GM21529 (cell line): Measurements from ENCODE around the gene TMBIM4.

ENCODE experiments used
- ATAC-seq: cut with Tn5 transposase; IDR thresholded peaks from one replicate; pipeline ENCODE4 v1.9.1; 2021; ENCODE audit not compliant: unreplicated experiment

TMBIM4 gene

DNA sequence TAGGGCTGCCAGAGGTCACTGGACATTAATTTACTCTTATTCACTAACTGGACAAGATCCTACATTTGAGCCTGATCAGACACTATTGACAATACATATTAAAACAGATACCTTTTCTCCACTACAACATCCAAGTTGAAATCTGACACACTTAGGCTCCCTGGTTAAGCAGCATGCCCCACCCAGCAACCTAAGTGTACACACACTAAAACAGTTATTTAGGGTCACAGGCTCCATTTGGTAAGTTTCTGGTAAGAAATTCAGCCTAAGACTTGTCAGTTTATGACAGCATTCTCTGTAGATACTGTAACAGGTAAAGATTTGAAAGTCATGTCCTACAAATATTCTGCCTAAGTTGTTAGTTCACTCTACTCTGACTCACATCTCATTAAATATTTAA lies 27.0 kb downstream of the TMBIM4 start:
- no peak for ATAC-seq

GRCh38 chr12:66141299-66141698 lies 28.5 kb downstream of the TMBIM4 start:
- no peak for ATAC-seq

GRCh38 chr12:66140731-66141130 lies 29.1 kb downstream of the TMBIM4 start:
- no peak for ATAC-seq

- ATAC-seq, result no peak
These were observed 30.5 kb downstream of the TMBIM4 start for GRCh38 chr12:66139328-66139727.

DNA sequence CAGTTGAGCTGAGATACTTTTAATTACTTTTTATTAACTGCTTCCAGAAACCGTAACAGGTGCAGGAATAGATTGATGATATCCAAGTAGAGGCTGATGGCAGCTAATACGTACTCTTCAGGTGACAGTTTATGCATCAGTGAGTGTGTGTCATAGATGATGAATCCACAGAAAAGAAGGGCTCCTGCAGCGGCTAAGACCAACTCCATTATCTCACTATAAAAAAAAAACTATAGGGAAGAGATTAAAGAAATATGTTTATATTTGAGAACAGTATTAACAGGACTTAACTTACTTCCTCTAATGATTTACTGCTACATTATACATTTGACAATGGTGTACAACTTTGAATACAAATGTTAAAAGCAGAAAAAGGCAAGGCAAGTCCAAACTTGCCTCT lies 31.9 kb downstream of the TMBIM4 start:
- ATAC-seq, result no peak

- no peak for ATAC-seq
These were observed 37.4 kb downstream of the TMBIM4 start for GRCh38 chr12:66132408-66132807.

DNA sequence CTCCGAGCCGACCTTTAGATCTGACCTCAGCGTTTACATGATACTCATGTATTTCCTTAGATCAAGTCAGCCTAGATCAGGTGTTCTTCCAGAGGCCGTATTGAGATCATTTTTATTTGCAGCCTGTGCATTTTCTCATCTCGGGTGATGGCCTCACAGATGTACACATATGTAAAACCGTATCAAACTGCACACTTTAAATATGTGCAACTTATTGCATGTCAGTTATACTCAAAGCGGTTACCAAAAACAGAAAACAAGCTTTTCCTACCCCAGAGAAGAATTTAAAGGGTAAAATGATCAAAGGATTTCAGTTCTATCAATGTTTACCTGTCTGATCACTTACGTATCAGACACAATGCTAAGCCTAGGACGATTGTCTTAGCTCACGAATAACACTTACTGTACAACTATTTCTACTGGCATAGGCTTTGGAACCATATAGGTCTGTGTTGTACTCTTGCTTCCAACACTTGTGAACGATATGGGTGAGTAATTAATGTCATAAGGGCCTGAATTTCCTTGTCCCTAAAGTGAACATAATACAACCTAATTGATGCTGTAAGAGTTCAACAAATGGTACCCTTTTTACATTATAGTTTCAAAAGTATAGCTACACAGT lies 38.6 kb downstream of the TMBIM4 start:
- peak; percentile 2 for ATAC-seq

DNA sequence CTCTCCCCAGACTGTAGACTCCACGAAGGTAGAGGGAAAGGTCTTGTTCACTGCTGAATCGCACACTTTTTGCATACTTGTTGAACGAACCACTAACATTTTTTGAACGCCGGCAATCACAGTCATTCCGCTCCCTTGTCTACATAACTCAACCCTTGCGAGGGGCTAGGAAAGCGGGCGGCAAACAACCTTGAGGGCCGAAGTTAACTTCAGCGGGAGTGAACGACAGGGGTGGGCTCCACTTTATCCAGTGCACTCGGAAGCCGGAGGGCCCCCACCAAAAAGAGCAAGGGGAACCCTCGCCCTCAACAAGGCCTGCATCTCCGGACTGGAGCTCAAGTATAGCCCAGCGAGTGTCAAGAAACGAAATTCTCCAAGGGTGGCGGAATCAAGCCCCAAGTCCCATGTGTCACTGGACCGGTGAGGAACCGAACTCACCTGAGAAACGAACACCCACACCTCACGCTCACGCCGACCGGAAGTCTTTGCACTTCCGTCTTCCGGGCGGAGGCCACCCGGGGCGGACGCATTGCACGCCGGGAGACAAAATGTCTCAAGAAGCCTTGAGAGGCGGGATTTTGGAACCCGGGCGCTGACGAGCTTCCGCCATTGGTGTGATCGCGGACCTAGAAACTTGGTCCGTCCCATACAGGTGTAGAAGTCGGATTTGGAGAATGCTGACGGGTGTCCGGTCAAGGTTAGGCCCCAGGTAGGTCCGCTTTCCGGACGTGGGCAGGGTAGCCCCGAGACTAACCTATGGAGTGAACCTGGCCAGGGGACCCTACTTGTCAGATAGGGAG lies 39.3 kb downstream of the TMBIM4 start, which contains the start of gene LLPH:
TSS of gene LLPH (minus strand) at position 484 of the 800 bp plus-strand sequence. CDS start 1,644 bp downstream, outside the sequence.
- peak; percentile 99 for ATAC-seq

DNA sequence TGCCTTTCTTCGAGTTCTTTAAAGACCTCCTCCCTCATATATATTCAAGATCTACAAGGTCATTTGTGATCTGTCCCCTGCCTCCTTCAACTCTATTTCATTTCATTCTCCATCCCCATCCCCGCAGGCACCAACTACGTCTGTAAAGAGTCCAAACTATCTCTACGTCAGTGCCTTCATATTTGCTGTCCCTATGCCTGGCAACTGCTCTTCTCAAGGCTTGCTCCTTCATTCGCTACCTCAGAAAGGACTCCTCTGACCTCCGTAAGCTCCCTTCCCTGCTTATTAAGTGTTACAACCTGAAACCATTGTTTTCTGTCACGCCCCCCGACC lies 39.9 kb downstream of the TMBIM4 start:
- ATAC-seq, result no peak

GRCh38 chr12:66127650-66128049 lies 42.1 kb downstream of the TMBIM4 start:
- no peak for ATAC-seq

DNA sequence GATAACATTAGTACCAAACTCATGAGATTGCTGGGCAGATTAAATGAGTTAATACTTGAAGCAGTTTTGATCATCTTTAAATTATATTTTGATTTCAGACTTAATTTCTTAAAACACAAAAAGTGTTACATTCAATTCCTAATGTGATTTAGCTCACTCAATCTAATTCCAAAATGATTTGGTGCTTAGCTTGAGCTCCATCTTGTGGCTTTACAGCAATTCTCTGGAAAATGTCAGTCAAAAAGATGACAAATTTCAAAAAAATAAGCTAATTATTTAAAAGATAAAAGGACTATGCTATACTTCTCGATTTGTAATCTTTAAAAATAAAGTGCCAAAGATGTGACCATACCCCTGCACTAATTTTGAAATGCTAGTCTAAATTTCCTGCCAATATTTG lies 49.3 kb downstream of the TMBIM4 start:
- ATAC-seq, result no peak

GRCh38 chr12:66119870-66120241 lies 49.9 kb downstream of the TMBIM4 start:
- ATAC-seq, result no peak

DNA sequence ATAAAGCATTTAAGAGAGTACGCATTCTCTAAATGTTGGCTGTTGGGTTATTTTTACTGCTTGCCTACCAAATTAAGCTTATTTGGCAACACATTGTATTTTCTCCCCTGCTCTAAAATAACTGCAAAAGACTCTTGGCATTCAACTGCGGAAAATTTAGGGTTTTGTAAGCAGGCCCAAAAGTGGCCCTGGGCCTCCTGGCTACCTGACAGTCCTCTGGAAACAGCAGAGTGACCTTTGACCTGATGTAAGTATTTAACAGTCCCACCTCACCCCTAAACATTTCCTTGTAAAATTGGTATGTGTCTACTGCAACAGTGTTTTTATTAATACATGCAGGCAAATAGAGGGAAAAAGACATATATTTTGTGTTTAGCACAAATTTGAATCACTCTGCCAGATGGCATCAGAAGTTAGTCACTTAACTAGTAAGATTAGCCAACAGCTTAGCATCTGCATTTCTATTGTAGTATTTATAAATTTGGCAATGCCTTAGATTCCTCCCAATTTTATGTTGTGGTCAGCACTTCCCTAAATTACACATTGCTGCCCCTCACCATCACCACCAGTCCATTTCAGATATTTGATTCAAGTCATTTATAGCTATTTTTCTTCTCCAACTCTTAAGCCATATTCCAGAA lies 50.4 kb downstream of the TMBIM4 start:
- no peak for ATAC-seq

GRCh38 chr12:66118240-66118891 lies 51.4 kb downstream of the TMBIM4 start:
- no peak for ATAC-seq

DNA sequence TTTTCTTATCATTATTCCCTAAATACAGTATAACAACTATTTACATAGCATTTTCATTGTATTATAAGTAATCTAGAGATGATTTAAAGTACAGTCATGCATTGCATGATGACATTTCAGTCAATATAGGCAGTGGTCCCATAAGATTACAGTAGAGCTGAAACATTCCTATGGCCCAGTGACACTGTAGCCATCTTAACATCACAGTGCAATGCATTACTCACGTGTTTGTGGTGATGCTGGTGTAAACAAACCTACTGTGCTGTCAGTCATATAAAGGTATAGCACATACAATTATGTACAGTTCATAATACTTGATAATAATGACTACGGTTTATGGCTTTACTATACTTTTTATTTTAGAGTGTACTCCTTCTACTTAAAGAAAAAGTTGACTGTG lies 52.6 kb downstream of the TMBIM4 start:
- no peak for ATAC-seq

DNA sequence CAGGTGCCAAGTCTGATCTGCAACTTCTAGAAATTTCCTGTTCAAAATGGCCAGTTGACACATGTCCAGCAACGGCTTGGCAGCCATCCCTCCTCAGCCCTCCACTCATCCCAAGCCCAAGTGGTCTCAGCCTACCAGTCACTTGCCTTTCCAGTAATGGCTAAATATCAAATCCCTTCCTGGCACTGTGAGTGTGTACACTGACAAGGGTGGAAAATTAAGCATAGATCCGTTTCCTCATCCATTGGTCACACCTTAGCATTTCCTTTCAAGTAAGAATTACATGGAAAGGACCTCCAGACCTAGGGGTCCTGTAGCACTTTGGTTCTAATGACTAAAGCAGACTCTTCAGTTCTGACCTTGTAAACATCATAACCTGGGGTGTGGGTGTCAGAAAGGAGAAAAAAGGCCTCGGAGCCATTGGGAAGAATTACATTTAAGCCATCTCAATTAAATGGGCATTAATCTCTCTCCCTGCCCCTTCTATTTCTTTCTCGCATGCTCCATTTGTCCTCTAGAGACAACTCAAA lies 54.7 kb downstream of the TMBIM4 start:
- no peak for ATAC-seq

DNA sequence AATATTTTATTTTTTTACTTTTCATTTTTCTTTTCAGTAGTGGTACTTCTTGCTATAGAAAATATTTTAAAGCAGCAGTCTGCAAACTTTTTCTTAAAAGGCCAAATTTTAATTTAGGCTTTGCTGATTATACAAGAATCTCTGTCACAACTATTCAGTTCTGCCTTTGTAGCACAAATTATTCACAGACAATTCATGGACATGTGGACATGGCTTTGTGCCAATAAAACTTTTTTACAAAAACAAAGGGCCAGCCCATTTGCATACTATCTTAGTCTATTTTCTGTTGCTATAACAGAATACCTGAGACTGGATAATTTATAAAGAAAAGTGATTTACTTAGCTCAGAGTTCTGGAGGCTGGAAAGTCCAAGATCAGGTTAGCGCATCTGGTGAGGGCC lies 56.3 kb downstream of the TMBIM4 start:
- ATAC-seq, result no peak

DNA sequence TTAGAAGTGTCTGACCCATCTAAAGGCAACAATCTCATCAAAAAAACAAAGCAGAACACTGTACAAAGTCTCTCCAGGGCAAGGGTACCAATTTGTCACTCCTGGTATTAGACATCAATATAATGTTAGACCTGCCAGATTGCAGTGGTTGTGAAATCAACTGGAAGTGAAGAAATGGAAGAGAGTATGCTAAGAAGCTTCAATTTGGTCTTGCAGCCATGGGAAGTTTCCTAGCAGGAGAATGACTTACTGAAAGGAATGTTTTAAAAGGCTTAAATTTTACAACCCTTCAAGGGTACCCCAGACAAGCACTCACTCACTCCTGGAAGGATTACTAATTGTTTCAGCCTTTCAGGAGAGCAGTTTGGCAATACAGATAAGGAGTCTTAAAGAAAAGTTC lies 58.2 kb downstream of the TMBIM4 start:
- no peak for ATAC-seq

DNA sequence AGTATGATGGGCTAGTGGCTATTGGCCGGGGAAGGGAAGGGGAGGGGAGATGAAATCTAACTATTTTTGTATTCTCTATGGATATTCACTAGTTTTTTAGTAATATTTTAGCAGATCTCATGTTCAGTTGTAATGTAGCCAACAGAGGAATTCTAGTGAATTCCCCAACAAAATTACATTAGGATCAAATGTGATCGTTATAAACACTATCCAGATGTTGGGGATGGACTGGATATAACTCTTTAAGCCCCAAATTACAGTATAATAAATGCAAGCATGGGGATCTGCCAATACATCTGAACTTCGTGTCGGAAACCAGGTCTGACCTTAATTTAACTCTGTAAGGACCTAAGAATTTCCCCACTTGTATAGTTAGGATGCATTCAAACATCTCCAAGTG lies 60.7 kb downstream of the TMBIM4 start:
- no peak for ATAC-seq

DNA sequence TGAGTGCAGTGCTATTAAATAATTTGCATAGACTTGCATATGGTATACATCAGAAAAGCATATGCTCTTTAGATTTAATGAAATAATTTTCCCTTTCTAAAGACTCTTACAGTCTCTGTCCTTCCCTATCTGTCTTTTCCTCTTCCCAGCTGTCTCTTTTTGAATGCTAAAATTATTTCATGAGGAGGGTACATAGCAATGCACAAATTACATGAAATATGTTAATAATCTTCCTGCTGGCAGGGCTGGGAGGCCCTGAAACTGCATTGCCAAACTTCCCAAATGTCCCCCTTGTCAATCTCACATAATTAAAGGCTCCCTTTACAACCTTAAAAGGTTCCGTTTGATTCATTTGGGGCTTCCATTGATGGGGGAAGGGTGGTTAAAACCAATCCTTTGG lies 61.4 kb downstream of the TMBIM4 start:
- no peak for ATAC-seq

GRCh38 chr12:66107451-66107915 lies 62.3 kb downstream of the TMBIM4 start:
- ATAC-seq, result peak; percentile 96
